ENCODE results near the gene CISTR.
"Not testable (repeated sequence)": the region's sequence is repeated elsewhere in the genome, so short reads cannot be mapped to it uniquely, and the experiment has no call there.

Gene CISTR

GRCh38 chr12:53751336-53752191 is at the start of gene CISTR:
Gene CISTR (minus strand): TSS chr12:53751979.
- DNase-seq (ENCODE audit: low spot score): no peak

- DNase-seq (ENCODE audit: low spot score): no peak
Measured at GRCh38 chr12:53798575-53798974, 46.8 kb upstream of the CISTR start.

GRCh38 chr12:53795927-53796326 is 44.1 kb upstream of the CISTR start:
- no peak for DNase-seq (ENCODE audit: low spot score)

GRCh38 chr12:53793221-53793620 is 41.4 kb upstream of the CISTR start:
- no peak for DNase-seq (ENCODE audit: low spot score)

GRCh38 chr12:53791735-53792326 is 40.1 kb upstream of the CISTR start:
- DNase-seq (ENCODE audit: low spot score): no peak

GRCh38 chr12:53789570-53789969 is 37.8 kb upstream of the CISTR start:
- no peak for DNase-seq (ENCODE audit: low spot score)

GRCh38 chr12:53788892-53789291 is 37.1 kb upstream of the CISTR start:
- DNase-seq (ENCODE audit: low spot score): no peak

GRCh38 chr12:53786411-53786810 is 34.6 kb upstream of the CISTR start:
- DNase-seq (ENCODE audit: low spot score): no peak

- DNase-seq (ENCODE audit: low spot score): no peak
Measured at GRCh38 chr12:53785161-53785560, 33.4 kb upstream of the CISTR start.

GRCh38 chr12:53782093-53782703 is 30.4 kb upstream of the CISTR start:
- DNase-seq (ENCODE audit: low spot score): no peak

GRCh38 chr12:53781228-53781801 is 29.5 kb upstream of the CISTR start:
- DNase-seq (ENCODE audit: low spot score): no peak

GRCh38 chr12:53780323-53780722 is 28.5 kb upstream of the CISTR start:
- no peak for DNase-seq (ENCODE audit: low spot score)

GRCh38 chr12:53779679-53780078 is 27.9 kb upstream of the CISTR start:
- DNase-seq (ENCODE audit: low spot score): not testable (repeated sequence)

GRCh38 chr12:53777936-53778644 is 26.3 kb upstream of the CISTR start:
- no peak for DNase-seq (ENCODE audit: low spot score)

GRCh38 chr12:53777412-53777811 is 25.6 kb upstream of the CISTR start:
- no peak for DNase-seq (ENCODE audit: low spot score)

GRCh38 chr12:53776872-53777271 is 25.1 kb upstream of the CISTR start:
- no peak for DNase-seq (ENCODE audit: low spot score)

GRCh38 chr12:53775478-53776145 is 23.8 kb upstream of the CISTR start:
- no peak for DNase-seq (ENCODE audit: low spot score)

- peak; percentile 86 for DNase-seq (ENCODE audit: low spot score)
Measured at GRCh38 chr12:53770281-53770680, 18.5 kb upstream of the CISTR start.

GRCh38 chr12:53768976-53769375 is 17.2 kb upstream of the CISTR start:
- DNase-seq (ENCODE audit: low spot score): no peak

GRCh38 chr12:53766881-53767280 is 15.1 kb upstream of the CISTR start:
- peak; percentile 41 for DNase-seq (ENCODE audit: low spot score)

GRCh38 chr12:53765891-53766290 is 14.1 kb upstream of the CISTR start:
- no peak for DNase-seq (ENCODE audit: low spot score)

GRCh38 chr12:53764615-53765014 is 12.8 kb upstream of the CISTR start:
- DNase-seq (ENCODE audit: low spot score): no peak
